ENCODE data around the gene LDHD.

GRCh38 chr16:75073545-75074303, 42.9 kb downstream of the LDHD start:
- TF ChIP-seq CTCF (IDR thresholded peaks at IDR 0.05; ENCODE audit: low read length) = no peak
- TF ChIP-seq EZH2 (IDR thresholded peaks at IDR 0.05; ENCODE audit: borderline replicate concordance, low read length) = no peak

All from OCI-LY1 (cell line).